H1 (cell line): ENCODE results near the gene ZSCAN20. TPM values are rescaled to one million over a fixed set of nuclear protein-coding genes. Genes with fewer than 3 reads are reported as not detected.

Source experiments
- polyA plus RNA-seq, 7 experiments: library from polyadenylated mRNA; depleted of rRNA in 3 of 7; stranded (reverse) in 5 of 7; unstranded in 2 of 7; fragments of >200 nt in 5 of 7; fragments of 200-250 nt in 2 of 7; gene quantifications; 1 replicate in 5 of 7; 2 replicates in 1 of 7; 4 replicates in 1 of 7; pipeline versions ENCODE4 v1.2.1 to v1.2.3, GENCODE V29; 2011 to 2013; ENCODE audit warnings: missing spikeins in 2 of 7, mixed read lengths in 2 of 7
- total RNA-seq: library from RNA; stranded (reverse); fragmentation: NEBNext Ultra II Directional; extraction: Animal tissue kit (Norgen Biotek cat#: 25700); gene quantifications from 2 replicates; pipeline ENCODE4 v1.2.1, GENCODE V29; 2021

Gene ZSCAN20
- total and polyA plus RNA-seq, 2 of the 8 experiments (the other 6 are each of a cell fraction or from before 2014, with no cell fraction given): 0.70 to 3.4 TPM

Other genes with a start within 250 kb of the ZSCAN20 start
- 27.8 and 30.0 TPM in 2 replicates for gene ZNF362, start 216.2 kb upstream of the ZSCAN20 start, total RNA-seq
- 24.2 and 40.4 TPM in 2 replicates for gene ZNF362, start 216.2 kb upstream of the ZSCAN20 start, polyA plus RNA-seq (2011; rRNA removed)
- gene A3GALT2, start 151.5 kb upstream of the ZSCAN20 start, total RNA-seq: not detected in 2 replicates
- not detected in 2 replicates for gene A3GALT2, start 151.5 kb upstream of the ZSCAN20 start, polyA plus RNA-seq (2011; rRNA removed)
- 5.6 and 6.1 TPM in 2 replicates for gene PHC2, start 41.5 kb upstream of the ZSCAN20 start, total RNA-seq
- 13.9 and 14.2 TPM in 2 replicates for gene PHC2, start 41.5 kb upstream of the ZSCAN20 start, polyA plus RNA-seq (2011; rRNA removed)